Activated CD4-positive, alpha-beta T cell treated with anti-CD3 and anti-CD28 coated beads, Interleukin-2, amount 50 U/mL, for 24 hours (primary cell): ENCODE results near the gene TAF4.

Source experiments
- DNase-seq, 2 donors: peaks; one replicate each; pipeline ENCODE4 v3.0.0-alpha.2; 2020; ENCODE audit warnings: low read depth in 1 of 2, low spot score in 1 of 2

TAF4 gene

DNA sequence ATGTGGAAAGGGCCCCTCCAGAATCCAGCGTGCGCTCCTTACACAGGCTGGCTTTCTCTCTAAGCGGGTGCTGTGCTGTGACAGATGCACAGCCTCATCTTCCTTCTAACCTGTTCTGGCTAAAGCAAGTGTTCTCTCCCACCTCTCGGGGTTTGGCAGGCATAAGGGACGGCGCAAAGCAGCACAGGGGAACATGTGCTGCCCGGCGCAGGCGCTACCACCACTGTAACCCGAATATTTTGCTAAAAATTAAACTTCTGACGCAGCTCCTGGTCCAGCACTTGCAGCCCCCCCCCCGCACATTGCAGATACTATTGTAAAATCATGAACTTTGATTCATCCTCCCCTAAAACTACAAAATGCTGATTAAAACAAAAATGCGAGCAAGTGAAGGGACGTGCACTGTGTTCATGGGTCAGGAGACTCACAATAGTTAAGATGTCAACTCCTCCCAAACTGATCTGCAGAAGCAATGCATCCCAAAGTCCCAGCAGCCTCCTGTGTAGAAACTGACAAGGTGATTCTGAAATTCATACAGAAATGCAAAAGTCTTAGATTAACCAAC is 43.0 kb downstream of the TAF4 start:
- DNase-seq: no peak

DNA sequence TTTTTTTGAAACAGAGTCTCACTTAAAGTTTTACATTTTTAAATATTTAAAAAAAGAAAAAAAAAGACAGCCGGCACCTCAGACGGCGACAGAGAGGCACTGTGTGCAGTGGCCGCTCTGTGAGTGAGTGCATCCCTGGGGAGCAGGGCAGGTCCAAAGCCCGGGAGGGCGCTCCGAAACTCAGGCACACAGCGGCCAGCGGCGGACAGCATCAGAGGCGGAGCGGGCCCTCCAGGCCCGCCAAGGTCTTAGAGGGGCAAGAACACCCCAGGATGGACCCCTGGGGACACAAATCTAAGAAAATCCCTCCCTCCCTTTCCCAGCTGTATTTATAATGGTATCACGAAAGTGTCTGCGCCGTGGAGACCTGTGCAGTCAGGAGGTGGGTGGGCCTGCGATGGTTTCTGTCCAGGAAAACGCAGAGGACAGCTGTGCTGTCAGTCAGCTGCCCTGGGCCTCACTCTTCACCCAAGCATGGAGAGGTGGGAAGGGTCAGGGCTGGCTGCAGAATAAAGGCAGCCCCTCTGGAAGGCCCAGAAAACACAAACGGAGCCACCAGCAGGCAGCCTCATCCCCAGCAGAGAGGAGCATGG is 43.8 kb downstream of the TAF4 start:
- no peak for DNase-seq

DNA sequence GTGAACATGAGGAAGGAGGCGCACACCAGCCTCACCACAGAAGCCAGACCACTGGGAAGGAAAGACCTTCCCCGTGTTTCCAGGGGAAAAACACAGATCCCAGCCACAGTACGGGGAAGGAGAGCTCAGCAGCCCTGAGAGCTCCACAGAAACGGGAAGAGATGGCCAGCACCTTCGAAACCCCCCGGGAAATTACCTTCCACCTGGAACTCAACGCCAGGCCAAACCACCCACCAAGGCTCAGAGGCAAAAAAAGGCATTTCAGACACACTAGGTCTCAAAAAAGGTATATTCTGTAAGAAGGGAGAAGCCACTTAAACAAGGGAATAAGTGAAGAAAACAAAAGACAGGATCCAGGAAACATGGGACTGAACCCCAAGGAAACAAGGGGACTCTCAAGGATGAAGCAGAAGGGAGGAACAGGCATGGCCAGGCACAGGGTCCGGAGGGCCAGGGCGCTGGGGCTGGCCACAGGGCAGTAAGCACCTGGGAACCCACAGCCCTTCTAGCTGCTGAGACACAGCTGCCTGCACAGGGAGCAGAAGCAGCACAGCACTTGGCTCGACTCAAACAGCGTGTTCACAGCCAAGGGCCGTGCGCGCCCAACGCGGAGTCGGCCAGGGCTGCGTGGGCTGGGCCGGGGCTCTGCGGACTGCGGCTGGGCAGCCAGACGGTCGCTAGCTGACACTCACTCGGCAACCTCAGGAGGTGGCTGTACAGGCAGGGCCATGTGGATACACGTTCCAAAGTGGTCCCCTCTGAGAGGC is 44.6 kb downstream of the TAF4 start:
- DNase-seq: no peak

DNA sequence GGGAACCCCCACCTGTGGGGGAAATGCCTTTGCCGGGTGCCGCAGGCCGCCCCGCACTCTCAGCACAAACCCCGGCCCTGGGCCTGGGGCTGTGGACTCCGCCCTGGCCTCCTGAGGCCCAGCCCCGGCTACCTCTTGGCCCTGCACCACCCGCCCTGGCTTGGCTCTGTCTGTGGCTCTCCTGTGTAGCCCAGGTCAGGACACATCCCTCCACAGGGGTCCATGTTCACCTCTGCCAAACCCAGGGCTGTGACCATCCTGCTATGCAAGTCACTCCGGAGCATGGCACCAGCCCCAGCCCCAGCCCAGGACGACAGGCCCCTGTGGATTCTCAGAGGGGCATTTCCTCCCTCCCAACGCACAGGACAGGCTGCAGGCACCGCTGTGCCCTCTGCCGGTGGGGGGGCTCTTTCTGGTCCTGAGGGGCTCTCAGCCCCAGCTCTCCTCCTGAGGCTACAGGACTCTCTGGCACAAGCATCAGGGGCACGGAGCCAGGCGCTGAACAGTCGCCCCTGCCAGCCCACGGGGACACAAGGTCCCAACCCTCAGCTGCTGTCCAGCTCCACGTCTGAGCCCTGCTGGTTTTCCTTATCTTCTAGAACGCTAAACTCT is 45.7 kb downstream of the TAF4 start:
- DNase-seq: no peak

DNA sequence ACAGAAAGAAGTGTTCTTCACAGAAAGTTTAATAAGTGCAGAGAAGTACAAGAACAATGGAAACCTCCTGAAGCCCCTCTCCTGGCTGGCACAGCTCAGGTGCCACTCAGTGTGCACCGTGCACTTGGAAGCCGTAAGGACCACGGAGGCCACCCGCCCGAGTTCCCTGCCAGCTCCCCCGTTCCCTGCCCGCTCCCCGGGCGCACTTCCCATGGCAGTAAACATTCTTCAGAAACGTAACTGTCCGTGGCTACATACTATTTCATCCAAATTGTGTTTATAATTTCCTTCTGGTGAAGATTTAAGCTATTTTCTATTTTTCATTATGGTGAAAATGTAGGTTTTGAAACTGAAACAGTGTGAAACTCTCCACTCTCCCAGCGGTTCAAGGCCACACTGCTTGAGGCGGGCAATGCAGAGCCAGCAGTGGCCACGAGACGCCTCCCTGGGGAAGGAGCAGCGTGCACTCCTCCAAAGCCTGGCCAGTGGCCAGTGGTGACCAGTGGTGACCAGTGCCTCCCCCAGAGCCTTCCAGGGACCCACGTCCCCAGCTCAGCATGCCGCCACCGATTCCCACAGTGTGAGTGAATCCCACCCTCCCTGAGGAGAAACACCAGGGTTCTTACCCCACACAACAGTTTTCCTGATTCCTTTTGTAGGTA is 46.4 kb downstream of the TAF4 start:
- DNase-seq: no peak

DNA sequence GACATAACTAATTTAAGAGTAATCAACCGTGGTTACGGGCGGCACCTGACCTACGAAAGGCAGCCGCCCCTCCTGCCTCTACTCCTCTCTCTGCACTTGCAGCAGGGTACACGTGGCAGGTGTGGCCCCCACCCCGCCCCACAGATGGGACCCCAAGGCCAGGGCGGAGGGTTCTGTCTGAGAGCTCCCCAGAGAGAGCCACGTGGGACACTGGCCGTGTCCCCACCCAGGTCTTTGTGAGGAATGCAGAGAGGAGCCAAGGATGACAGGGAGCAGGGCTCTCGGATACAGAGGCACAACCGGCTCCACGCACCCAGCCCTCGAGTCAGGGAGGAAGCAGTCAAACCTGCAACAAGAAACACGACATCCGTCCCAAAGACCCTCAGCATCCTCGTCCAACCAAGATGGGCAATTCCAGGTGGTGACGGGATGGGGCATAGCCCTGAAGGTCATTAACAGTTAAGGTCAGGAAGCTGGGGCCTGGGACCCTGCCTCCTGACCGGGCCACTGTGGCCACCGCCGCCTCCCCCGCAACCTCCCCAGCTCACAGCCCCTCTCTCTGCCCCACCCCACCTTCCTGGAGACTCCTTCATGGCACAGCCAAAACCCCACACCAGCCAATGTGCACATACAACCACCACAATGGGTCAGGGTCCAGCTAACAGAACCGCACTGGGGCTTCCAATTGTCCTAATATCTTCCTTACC is 47.1 kb downstream of the TAF4 start:
- DNase-seq: no peak

DNA sequence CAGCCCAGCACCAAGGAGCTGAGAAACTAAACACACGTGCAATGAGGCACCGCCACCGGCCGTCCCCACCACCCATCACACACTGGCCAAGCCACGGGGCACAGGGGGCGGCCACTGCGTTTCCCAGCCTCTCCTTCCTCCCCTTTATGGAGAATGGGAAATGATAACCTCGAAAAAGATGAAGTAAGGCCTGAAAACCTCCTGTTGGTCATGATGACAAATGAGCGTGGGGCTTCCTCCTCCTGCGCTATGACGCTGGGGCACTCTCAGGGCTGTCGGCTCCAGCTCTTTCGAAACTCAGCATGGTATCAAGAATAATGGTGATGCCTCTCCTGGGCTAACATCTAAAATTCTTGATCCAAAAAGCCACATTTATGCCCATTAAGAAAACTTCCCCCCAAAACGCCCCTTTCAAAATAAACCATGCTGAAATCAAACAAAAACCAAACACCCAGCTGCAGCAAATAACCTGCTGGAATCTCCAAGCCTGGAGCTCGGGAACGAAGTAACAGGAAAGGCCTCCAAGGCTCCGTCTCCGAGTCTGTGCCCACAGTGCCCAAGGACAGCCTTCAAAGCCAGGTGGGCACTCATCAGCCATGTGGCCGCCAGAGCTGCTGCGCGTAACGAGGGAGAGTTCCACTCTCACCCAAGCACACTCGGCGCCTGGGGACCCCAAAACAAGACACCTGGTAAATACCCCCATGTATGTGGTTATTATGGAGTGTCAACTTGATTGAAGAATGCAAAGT is 50.0 kb downstream of the TAF4 start:
- no peak for DNase-seq

DNA sequence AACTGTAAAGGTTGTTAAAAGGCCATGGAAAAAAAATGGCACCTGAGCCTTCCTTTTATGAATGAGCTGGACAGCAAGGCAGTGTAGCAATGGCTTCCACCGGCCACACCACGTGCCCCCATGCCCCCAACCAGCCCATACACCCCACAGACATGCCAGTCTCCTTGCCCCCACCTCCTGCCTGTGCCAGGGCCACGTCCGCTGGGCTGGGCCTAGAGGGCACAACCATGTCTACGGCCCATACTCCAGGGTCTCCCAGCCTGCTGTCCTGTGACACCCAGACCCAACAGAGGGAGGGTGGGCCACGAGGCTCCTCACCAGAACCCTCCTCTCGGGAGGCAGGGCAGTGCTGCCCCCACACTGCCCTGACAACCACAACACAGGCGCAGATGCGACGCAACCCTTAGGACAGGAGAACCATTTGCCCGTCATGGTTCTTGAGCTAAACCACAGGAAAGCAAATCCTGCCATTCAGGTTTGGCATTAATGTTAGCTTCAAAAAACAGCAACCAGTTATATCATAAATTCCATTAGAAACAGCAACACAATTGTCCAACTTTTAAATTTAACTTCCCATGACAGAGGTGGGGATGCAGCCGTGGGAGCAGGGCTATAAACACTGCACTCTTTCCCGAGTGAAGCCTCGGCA is 50.7 kb downstream of the TAF4 start:
- no peak for DNase-seq

DNA sequence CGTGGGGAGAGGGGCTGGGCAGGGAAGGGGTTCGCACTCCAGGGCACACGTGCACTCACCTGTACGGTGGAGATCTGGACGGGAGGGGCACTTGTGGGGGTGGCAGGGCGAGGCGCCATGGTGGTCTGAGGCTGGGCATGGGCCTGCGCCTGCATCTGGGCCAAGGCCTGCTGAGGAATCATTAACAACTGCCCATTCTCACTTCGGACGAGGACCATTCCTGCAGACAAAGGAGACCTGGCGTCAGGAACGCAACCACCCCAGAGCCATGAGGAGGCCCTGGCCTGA is 51.2 kb downstream of the TAF4 start:
- no peak for DNase-seq

DNA sequence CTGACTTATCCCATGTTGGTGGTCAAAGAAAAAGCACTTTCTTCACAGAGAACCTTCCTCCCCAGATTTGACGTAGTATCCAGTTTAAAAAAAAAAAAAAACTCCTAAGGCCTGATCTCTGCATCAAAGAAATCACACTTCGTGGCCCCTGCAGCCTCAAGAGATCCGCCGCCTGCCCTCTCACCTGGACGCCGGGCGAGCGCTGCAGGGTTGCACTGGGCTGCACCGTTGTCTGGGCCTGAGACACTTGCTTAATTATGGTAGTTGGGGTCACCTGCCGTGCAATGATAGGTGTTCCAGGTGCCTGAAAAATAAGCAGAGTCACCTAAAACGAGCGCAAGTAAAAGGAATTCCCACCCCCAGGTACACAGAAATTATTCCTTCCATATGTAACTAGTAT is 53.0 kb downstream of the TAF4 start:
- DNase-seq: no peak

DNA sequence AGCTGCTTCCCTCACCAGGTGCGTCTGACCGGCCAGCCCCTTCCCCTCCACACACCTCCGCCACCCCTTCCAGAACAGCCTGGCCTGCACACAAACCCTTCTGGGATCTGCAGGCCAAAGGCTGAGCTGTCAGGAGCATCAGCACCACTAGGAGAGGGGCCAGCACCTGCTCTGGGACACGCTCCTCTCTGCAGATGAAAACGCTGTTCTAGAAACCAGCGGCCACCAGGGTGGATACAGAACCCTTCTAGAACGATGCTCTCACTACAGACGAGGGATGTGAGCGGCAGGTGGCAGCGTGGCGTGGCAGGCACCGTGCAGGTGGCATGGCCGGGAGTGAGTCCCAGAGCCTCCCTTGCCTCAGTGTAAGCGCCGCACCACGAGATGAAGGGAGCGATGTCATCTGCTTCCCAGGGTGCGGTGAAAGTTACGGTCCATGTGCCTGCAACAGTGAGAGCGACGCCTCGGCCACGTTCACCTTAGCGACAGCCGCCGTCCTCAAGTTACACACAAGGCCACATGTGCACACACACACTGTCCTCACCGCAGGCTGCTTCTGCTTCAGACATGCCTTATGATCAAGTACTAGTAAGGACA is 53.6 kb downstream of the TAF4 start:
- DNase-seq: no peak

DNA sequence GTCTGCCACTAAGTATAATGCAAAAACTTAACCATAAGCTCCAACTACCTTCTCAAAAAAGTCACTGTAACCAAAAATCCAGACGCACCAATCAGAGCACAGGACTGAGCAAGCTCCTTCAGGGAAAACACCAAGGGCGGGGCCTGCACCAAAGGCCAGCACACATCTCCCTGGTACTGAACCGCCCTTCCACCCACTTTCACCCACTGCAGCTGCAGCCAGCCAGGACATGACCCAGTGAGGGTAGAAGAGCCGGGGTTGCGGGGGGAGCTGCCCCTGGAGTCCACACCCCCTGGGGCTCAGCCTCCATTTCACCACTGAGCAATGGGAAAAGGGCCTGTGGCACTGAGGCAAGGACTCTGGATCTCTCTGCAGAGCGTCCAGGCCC is 54.3 kb downstream of the TAF4 start:
- no peak for DNase-seq

DNA sequence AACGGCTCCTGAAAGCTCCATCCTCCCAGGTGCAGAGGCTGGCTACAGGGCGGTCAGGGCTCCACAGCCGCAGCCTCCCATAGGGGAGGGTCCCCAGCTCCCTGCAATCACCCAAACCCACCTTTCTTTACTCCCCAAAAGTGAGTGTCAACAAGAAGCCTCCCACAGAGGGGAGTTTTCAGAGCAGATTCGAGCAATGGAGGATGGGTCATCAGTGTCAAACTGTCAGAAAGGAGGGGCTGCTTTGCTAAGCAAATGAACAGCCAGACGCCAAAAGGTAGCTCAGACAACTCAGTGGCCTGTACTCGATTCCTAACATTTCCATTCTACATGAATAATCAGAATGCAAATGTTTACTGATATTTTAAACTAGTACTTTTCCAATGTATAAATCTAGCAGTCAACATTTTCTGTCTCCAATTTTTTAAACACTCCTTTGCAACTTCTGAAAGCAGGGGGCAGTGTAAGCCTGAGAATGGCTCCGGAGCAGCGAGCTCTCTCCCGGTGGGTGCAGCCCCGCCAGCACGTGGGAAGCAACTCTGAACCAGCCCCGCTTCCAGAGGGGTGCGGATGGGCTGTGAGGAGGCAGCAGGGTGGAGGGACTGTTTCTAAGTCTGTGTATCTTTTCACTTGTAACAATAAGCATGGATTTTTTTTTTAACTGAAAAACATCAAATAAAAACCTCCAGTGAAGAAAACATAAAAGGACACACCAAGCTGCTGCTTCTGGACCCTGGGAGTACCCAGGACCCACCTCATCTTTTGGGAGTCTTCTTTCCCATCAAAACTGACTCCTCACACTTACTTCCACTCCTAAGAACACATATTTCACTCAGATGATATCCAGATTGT is 54.9 kb downstream of the TAF4 start:
- peak in 1 of 2 donors; percentile 46 for DNase-seq

DNA sequence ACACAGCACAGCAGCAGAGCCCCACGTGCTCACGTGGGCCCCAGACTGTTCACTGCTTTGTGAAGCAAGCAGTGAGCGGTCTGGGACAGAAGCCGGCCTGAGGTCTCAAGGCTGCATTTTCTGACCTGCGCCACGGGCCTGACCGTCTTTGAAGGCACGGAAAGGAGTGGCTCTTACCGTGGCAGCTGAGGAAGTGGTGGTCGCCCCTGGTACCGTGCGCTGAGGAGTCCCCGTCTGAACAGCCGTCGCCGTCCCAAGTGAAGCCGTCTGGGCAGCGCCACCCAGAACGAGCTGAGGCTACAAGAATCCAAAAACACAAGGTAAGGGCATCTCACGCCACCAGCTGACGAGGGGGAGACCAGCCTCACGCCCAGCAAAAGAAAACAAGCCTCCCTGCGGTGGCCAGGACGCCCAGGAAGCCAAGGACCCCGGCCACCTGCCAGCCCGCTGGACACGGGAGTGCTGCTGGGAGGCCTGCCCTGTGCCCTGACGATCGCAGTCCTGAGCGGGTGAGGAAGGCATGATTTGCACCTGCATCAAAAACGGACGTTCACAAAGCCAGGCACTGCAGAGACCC is 55.7 kb downstream of the TAF4 start:
- no peak for DNase-seq

DNA sequence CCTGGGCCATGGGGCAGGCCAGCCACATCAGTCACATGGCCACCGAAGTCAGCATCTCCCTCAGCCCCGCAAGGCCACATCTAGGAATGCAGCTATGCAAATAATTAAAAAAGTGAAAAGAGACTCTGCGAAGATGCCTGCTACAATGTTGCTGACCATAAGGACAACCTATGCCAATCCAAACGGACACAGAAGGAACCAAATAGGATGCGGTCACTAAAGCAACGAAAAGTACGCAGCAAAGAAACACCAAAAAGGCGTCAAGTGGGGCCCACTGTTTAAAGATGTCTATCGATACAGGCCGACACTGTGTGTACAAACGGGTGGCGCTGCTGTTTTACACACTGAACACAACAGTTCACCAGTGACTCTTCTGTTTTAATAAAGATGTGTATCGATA is 56.4 kb downstream of the TAF4 start:
- no peak for DNase-seq

DNA sequence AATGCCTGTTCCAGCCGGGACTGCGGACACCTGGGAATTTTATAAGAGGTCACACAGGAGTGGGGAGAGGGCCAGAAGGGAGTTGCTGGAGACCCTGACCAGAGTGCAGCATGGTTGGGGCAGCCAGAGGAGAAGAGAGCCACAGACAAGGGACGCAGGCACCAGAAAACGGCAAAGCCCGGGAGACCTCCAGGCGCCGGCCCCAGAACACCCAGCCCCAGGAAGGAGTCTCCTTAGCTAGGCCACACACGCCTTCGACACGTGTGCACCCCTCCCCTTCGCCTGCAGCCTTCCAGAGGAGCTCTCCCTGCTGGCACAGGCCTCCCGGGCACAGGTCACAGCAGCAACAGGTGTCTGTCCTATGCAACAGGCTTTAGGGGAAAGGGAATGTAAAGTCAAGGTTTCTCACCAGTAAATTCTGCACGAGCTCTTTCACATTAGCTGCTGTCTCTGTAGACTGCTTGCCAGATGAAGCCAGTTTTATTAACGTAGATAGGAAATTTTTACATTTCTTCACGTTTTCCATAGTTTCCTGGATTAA is 57.0 kb downstream of the TAF4 start:
- no peak for DNase-seq

DNA sequence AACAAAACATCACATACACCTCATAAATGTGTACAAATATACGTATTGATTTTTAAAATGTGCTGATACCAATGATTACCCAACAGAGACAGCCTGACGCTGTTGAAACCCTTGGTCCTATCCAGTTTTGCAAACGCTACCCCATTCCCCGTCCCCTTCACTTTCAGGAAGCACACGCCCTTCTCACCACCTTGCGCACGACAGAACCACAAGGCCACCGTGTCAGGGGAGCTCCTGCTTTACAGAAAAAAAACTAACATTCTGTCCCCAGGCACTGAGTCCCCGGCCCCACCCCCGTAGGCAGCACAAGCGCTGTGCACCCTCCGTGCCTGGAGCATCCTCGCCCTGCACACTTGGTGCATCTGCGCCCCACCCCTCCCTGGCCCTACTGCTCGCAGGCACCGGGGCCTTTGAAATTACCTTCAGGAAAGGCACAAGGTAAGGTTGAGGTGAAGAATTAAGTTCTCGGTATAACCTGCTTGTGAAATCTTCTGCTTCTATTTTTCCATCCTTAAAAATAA is 58.5 kb downstream of the TAF4 start:
- DNase-seq: no peak

DNA sequence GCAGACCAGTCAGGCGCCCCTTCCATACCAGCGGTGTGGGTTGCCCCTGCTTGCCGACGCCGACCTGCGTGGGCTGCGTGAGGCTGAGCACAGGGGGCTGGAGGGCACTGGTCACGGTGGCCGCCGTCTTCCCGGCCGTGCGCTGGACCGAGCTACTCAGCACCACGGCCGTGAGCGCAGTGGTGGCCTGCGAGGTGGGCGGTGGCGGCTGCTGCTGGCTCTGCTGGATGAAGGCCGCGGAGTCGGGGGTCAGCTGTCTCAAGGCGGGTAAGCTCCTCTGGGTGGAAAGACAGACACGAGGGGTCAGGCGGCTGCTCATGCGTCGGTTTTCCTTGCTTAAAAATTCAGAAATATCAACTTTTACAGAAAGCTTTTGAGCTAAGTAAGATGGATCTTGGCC is 59.2 kb downstream of the TAF4 start:
- no peak for DNase-seq
